Right lobe of liver (tissue), 4 donors: ENCODE measurements around the gene RNF13.

Source experiments
- CTCF ChIP-seq, 4 donors: fragments of 200-600 bp in 3 of 4; fragments of 450-650 bp in 1 of 4; IDR thresholded peaks; one replicate each; pipeline versions ENCODE4 v1.5.1 to v1.8.0; 2016 to 2022; ENCODE audit warnings: antibody characterized with exemption in 4 of 4, mild to moderate bottlenecking in 2 of 4
- POLR2A ChIP-seq: fragments of 450-650 bp; IDR thresholded peaks from one replicate; pipeline ENCODE4 v1.6.1; 2017; ENCODE audit warnings: antibody characterized with exemption, mild to moderate bottlenecking
- donor health status: DM: no; HTN: no; CAD: no.
- donor health status: DM: no; HTN: no; CAD: no.
- donor health status: DM: no; HTN: yes; CAD: no.

GRCh38 chr3:149963485-149963884 is 150.5 kb downstream of the RNF13 start:
- TF ChIP-seq POLR2A, result no peak
- no peak for TF ChIP-seq CTCF (IDR thresholded peaks at IDR 0.05)
